SK-N-SH treated with all-trans-retinoic acid at 6 μM for 48 hours (cell line): ENCODE results near the gene SLC35B1.
A peak's percentile ranks its signal among the peaks of the same experiment; 100 is the strongest.

Experiments used
- ATAC-seq: fragments of 200-7000 bp; cut with Tn5 transposase; 3 replicates; pipeline ENCODE4 v1.9.1; 2020; ENCODE audit warnings: mild to moderate bottlenecking, moderate library complexity
- ARNTL ChIP-seq: fragments of 450-650 bp; formaldehyde crosslinking; IDR thresholded peaks from 2 replicates; pipeline ENCODE4 v1.5.0; 2020; ENCODE audit warnings: low read depth, mild to moderate bottlenecking, moderate library complexity, borderline replicate concordance
- CREB5 ChIP-seq: fragments of 250-450 bp; sonication (Bioruptor Pico); IDR thresholded peaks from 2 replicates; pipeline ENCODE4 v1.5.1; 2020; ENCODE audit warnings: low read depth, mild to moderate bottlenecking, moderate library complexity
- CSDC2 ChIP-seq: fragments of 250-450 bp; sonication (Bioruptor Pico); IDR thresholded peaks from 2 replicates; pipeline ENCODE4 v1.5.0; 2020; ENCODE audit warnings: mild to moderate bottlenecking, moderate library complexity
- ESRRG ChIP-seq: fragments of 250-450 bp; sonication (Bioruptor Pico); IDR thresholded peaks from 2 replicates; pipeline ENCODE4 v1.6.1; 2021; ENCODE audit warnings: mild to moderate bottlenecking
- GLIS3 ChIP-seq: fragments of 250-450 bp; sonication (Bioruptor Pico); IDR thresholded peaks from 2 replicates; pipeline ENCODE4 v1.5.0; 2020; ENCODE audit warnings: mild to moderate bottlenecking, moderate library complexity
- OSR1 ChIP-seq: fragments of 250-450 bp; sonication (Bioruptor Pico); IDR thresholded peaks from 2 replicates; pipeline ENCODE4 v1.8.0; 2022; ENCODE audit warnings: moderate library complexity, mild to moderate bottlenecking, inconsistent platforms
- PATZ1 ChIP-seq: fragments of 250-450 bp; sonication (Bioruptor Pico); IDR thresholded peaks from 2 replicates; pipeline ENCODE4 v1.8.0; 2020; ENCODE audit warnings: mild to moderate bottlenecking, moderate library complexity, borderline replicate concordance
- PPARA ChIP-seq: fragments of 250-450 bp; sonication (Bioruptor Pico); IDR thresholded peaks from 2 replicates; pipeline ENCODE4 v1.5.0; 2020; ENCODE audit warnings: mild to moderate bottlenecking, borderline replicate concordance
- RARB ChIP-seq: fragments of 250-450 bp; sonication (Bioruptor Pico); IDR thresholded peaks from 2 replicates; pipeline ENCODE4 v1.8.0; 2021; ENCODE audit warnings: mild to moderate bottlenecking, moderate library complexity
- SNAI2 ChIP-seq: fragments of 250-450 bp; sonication (Bioruptor Pico); IDR thresholded peaks from 2 replicates; pipeline ENCODE4 v1.5.0; 2020; ENCODE audit warnings: mild to moderate bottlenecking, moderate library complexity
- TCF4 ChIP-seq: fragments of 250-450 bp; sonication (Bioruptor Pico); IDR thresholded peaks from 2 replicates; pipeline ENCODE4 v1.8.0; 2021; ENCODE audit warnings: mild to moderate bottlenecking, moderate library complexity, borderline replicate concordance
- ZFP3 ChIP-seq: fragments of 250-450 bp; sonication (Bioruptor Pico); IDR thresholded peaks from 2 replicates; pipeline ENCODE4 v1.5.0; 2020; ENCODE audit warnings: mild to moderate bottlenecking, moderate library complexity
- ZFP30 ChIP-seq: fragments of 450-650 bp; formaldehyde crosslinking; IDR thresholded peaks from 2 replicates; pipeline ENCODE4 v1.5.0; 2022; ENCODE audit warnings: mild to moderate bottlenecking, moderate library complexity
- ZNF70 ChIP-seq: fragments of 450-650 bp; formaldehyde crosslinking; IDR thresholded peaks from 2 replicates; pipeline ENCODE4 v1.5.0; 2020; ENCODE audit warnings: mild to moderate bottlenecking, moderate library complexity
- ZNF8 ChIP-seq: fragments of 450-650 bp; formaldehyde crosslinking; IDR thresholded peaks from 2 replicates; pipeline ENCODE4 v1.5.0; 2020; ENCODE audit warnings: mild to moderate bottlenecking, moderate library complexity
- TF ChIP-seq, protein P1 (sequence below): fragments of 250-450 bp; sonication (Bioruptor Pico); IDR thresholded peaks from 2 replicates; pipeline ENCODE4 v1.5.1; 2021; ENCODE audit warnings: mild to moderate bottlenecking, moderate library complexity
- TF ChIP-seq, protein P2 (sequence below): fragments of 250-450 bp; sonication (Bioruptor Pico); IDR thresholded peaks from 2 replicates; pipeline ENCODE4 v1.5.0; 2020; ENCODE audit warnings: mild to moderate bottlenecking, moderate library complexity

Gene SLC35B1

DNA sequence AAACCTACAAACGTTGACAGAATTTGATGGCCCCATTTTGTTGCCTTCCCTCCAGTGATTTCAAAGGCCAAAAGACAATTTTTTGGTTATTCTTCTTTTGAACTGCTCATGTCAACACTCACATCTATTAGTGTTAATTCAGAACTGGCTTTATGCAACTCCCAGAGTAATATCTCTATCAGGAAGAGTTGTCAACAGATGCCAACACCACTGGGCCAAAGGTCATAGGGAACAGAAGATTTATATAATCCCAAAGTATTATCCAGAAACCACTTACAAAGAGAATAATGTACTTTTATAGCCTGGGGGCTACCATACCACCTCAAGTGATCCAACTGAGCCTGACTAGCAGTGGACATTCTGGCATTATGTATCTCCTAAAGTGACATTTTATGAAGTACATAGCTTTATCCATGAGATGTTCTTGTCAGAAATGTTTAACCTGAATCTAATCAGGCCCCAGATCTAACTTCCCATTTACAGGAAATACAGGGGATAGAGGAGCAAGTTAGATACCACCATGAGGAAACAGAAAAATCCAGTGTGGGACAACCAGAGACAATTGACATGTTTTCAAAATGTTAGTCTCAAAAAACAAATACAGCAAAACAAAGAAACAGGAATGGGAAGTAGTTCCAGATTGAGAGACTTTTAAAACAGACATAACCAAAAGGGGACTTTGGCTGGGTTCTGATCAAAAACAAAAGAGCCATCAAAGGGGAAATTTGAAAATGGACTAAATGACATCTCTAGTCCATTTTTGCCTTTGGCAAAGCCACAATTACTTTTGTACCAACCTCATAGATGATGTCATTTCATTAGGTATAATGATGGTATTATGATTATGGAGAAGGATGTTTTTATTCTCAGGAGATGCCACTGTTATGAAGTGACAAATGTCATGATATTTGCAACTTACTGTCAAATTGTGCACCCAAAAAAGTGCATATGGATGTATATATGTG, 37.7 kb upstream of the SLC35B1 start:
- no peak for ATAC-seq
- TF ChIP-seq, protein P1, sequence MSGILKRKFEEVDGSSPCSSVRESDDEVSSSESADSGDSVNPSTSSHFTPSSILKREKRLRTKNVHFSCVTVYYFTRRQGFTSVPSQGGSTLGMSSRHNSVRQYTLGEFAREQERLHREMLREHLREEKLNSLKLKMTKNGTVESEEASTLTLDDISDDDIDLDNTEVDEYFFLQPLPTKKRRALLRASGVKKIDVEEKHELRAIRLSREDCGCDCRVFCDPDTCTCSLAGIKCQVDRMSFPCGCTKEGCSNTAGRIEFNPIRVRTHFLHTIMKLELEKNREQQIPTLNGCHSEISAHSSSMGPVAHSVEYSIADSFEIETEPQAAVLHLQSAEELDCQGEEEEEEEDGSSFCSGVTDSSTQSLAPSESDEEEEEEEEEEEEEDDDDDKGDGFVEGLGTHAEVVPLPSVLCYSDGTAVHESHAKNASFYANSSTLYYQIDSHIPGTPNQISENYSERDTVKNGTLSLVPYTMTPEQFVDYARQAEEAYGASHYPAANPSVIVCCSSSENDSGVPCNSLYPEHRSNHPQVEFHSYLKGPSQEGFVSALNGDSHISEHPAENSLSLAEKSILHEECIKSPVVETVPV (CRISPR knock-in tag): no peak
- TF ChIP-seq SNAI2 (no peak), ZNF70 (no peak), ZFP30 (CRISPR knock-in tag) (no peak), GLIS3 (CRISPR knock-in tag) (no peak), ARNTL (CRISPR knock-in tag) (no peak), ZNF8 (CRISPR knock-in tag) (no peak), ZFP3 (CRISPR knock-in tag) (no peak), CSDC2 (CRISPR knock-in tag) (no peak), PATZ1 (CRISPR knock-in tag) (no peak), ESRRG (no peak), CREB5 (no peak), PPARA (CRISPR knock-in tag) (no peak)

GRCh38 chr17:49742166-49742638, 34.4 kb upstream of the SLC35B1 start:
- ATAC-seq: peak; percentile 47

More at GRCh38 chr17:49742166-49742638, 34.4 kb upstream of the SLC35B1 start:
- TF ChIP-seq ESRRG: no peak
- no peak for TF ChIP-seq ZFP3 (CRISPR knock-in tag)
- no peak for TF ChIP-seq OSR1 (CRISPR knock-in tag)
- TF ChIP-seq SNAI2: no peak
- TF ChIP-seq, protein P2, sequence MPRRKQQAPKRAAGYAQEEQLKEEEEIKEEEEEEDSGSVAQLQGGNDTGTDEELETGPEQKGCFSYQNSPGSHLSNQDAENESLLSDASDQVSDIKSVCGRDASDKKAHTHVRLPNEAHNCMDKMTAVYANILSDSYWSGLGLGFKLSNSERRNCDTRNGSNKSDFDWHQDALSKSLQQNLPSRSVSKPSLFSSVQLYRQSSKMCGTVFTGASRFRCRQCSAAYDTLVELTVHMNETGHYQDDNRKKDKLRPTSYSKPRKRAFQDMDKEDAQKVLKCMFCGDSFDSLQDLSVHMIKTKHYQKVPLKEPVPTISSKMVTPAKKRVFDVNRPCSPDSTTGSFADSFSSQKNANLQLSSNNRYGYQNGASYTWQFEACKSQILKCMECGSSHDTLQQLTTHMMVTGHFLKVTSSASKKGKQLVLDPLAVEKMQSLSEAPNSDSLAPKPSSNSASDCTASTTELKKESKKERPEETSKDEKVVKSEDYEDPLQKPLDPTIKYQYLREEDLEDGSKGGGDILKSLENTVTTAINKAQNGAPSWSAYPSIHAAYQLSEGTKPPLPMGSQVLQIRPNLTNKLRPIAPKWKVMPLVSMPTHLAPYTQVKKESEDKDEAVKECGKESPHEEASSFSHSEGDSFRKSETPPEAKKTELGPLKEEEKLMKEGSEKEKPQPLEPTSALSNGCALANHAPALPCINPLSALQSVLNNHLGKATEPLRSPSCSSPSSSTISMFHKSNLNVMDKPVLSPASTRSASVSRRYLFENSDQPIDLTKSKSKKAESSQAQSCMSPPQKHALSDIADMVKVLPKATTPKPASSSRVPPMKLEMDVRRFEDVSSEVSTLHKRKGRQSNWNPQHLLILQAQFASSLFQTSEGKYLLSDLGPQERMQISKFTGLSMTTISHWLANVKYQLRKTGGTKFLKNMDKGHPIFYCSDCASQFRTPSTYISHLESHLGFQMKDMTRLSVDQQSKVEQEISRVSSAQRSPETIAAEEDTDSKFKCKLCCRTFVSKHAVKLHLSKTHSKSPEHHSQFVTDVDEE (CRISPR knock-in tag): no peak
- no peak for TF ChIP-seq CSDC2 (CRISPR knock-in tag)
- no peak for TF ChIP-seq RARB (CRISPR knock-in tag)
- TF ChIP-seq PATZ1 (CRISPR knock-in tag): no peak
- TF ChIP-seq ZFP30 (CRISPR knock-in tag): no peak
- TF ChIP-seq TCF4 (CRISPR knock-in tag): no peak
- TF ChIP-seq, all 23 proteins: peak for 0
